A549 (cell line): ENCODE results near the gene SIDT1. TPM values are rescaled to one million over a fixed set of nuclear protein-coding genes. Genes with fewer than 3 reads are reported as not detected.

Source experiments
- ATAC-seq, 2 experiments: fragments of 200-7000 bp in 1 of 2; fragments of >200 bp in 1 of 2; cut with Nextera tagmentation in 1 of 2; cut with Tn5 transposase in 1 of 2; 3 replicates each; pipeline versions ENCODE4 v1.8.0 to v1.9.1; 2018 to 2020; ENCODE audit warnings: mild to moderate bottlenecking in 1 of 2, moderate library complexity in 1 of 2
- CTCF ChIA-PET: fragments of 300-600 bp; sonication (Branson Sonifier 250); formaldehyde crosslinking; extraction: SDS; loops from one replicate; lab custom pipeline; 2021; ENCODE audit warnings: antibody characterized with exemption, inconsistent platforms; lab: Yijun Ruan, JAX
- POLR2A ChIA-PET: fragments of 350-600 bp; formaldehyde crosslinking; extraction: SDS; loops from one replicate; lab custom pipeline; 2021; ENCODE audit warnings: antibody characterized with exemption, inconsistent platforms; lab: Yijun Ruan, JAX
- DNase-seq, 2 experiments: peaks; one replicate each; pipeline versions ENCODE4 v3.0.0 to v3.0.0-alpha.2; 2011 to 2016; ENCODE audit warnings: low read depth in 1 of 2, low spot score in 1 of 2
- FAIRE-seq: peaks from 2 replicates; lab custom pipeline; 2011; peaks lifted over from hg19 to GRCh38; lab: Jason Lieb, UNC
- H3K27ac ChIP-seq, 2 experiments: fragments of >200 bp; sonication (Bioruptor Twin); formaldehyde crosslinking; 3 replicates each; pipeline ENCODE4 v1.5.1; 2016 to 2017
- H3K4me1 ChIP-seq: fragments of >200 bp; sonication (Bioruptor Twin); formaldehyde crosslinking; 3 replicates; pipeline ENCODE4 v1.6.1; 2016
- H3K4me2 ChIP-seq: fragments of >200 bp; sonication (Bioruptor Twin); formaldehyde crosslinking; 3 replicates; pipeline ENCODE4 v1.6.1; 2016
- H3K4me3 ChIP-seq: fragments of >200 bp; sonication (Bioruptor Twin); formaldehyde crosslinking; 3 replicates; pipeline ENCODE4 v1.5.1; 2016
- H3K9me3 ChIP-seq: fragments of >200 bp; sonication (Bioruptor Twin); formaldehyde crosslinking; 3 replicates; pipeline ENCODE4 v1.6.1; 2016
- BHLHE40 ChIP-seq: IDR thresholded peaks from 2 replicates; pipeline ENCODE4 v1.6.1; 2012; ENCODE audit warnings: low read depth, low read length, inconsistent platforms
- CEBPB ChIP-seq, 2 experiments: fragments of >200 bp in 1 of 2; sonication (Bioruptor Twin) in 1 of 2; formaldehyde crosslinking in 1 of 2; IDR thresholded peaks; 2 replicates each; pipeline ENCODE4 v1.6.1; 2012 to 2016
- CHD4 ChIP-seq: fragments of 200-600 bp; sonication (generic); IDR thresholded peaks from 2 replicates; pipeline ENCODE4 v1.6.1; 2016; ENCODE audit warnings: antibody characterized with exemption, mild to moderate bottlenecking, borderline replicate concordance
- CTCF ChIP-seq: fragments of >200 bp; sonication (Bioruptor Twin); formaldehyde crosslinking; IDR thresholded peaks from 3 replicates; pipeline ENCODE4 v1.5.1; 2016
- EHF ChIP-seq: fragments of 250-450 bp; sonication (Bioruptor Pico); IDR thresholded peaks from 2 replicates; pipeline ENCODE4 v1.5.0; 2020; ENCODE audit warnings: mild to moderate bottlenecking
- ESRRA ChIP-seq: fragments of 150-350 bp; IDR thresholded peaks from 2 replicates; pipeline ENCODE4 v1.6.1; 2014; ENCODE audit warnings: mild to moderate bottlenecking, low read length, borderline replicate concordance
- FOSL2 ChIP-seq, 2 experiments: fragments of 450-650 bp in 1 of 2; fragments of >200 bp in 1 of 2; sonication (Bioruptor Twin) in 1 of 2; formaldehyde crosslinking; IDR thresholded peaks; 2 replicates each; pipeline versions ENCODE4 v1.5.0 to v1.6.1; 2016 to 2020; ENCODE audit warnings: mild to moderate bottlenecking in 1 of 2, moderate library complexity in 1 of 2
- HDAC2 ChIP-seq: fragments of 200-600 bp; sonication (generic); IDR thresholded peaks from 2 replicates; pipeline ENCODE4 v1.6.1; 2016
- HES2 ChIP-seq: fragments of >200 bp; sonication (Bioruptor Twin); formaldehyde crosslinking; IDR thresholded peaks from 2 replicates; pipeline ENCODE4 v1.6.1; 2016
- HEYL ChIP-seq: fragments of 250-450 bp; sonication (Bioruptor Pico); IDR thresholded peaks from 2 replicates; pipeline ENCODE4 v1.8.0; 2021; ENCODE audit warnings: mild to moderate bottlenecking, moderate library complexity
- JUN ChIP-seq, 2 experiments: fragments of >200 bp; sonication (Bioruptor Twin); formaldehyde crosslinking; IDR thresholded peaks; 2 replicates in 1 of 2; 3 replicates in 1 of 2; pipeline ENCODE4 v1.6.1; 2016 to 2017
- JUNB ChIP-seq: fragments of >200 bp; sonication (Bioruptor Twin); formaldehyde crosslinking; IDR thresholded peaks from 2 replicates; pipeline ENCODE4 v1.6.1; 2016
- MAZ ChIP-seq: fragments of 150-350 bp; IDR thresholded peaks from 2 replicates; pipeline ENCODE4 v1.6.1; 2014; ENCODE audit warnings: antibody characterized with exemption, low read depth, low read length, borderline replicate concordance
- RAD21 ChIP-seq, 2 experiments: fragments of >200 bp in 1 of 2; sonication (Bioruptor Twin) in 1 of 2; formaldehyde crosslinking in 1 of 2; IDR thresholded peaks in 1 of 2; conservative IDR thresholded peaks in 1 of 2; 2 replicates in 1 of 2; 3 replicates in 1 of 2; pipeline ENCODE4 v1.6.1; 2012 to 2018; ENCODE audit warnings: inconsistent platforms in 1 of 2
- RARB ChIP-seq: fragments of 250-450 bp; sonication (Bioruptor Pico); IDR thresholded peaks from 2 replicates; pipeline ENCODE4 v1.8.0; 2021; ENCODE audit warnings: mild to moderate bottlenecking, moderate library complexity
- RCOR1 ChIP-seq: fragments of 150-350 bp; IDR thresholded peaks from 2 replicates; pipeline ENCODE4 v1.6.1; 2014; ENCODE audit warnings: antibody characterized with exemption, low read length, low read depth
- SREBF2 ChIP-seq: fragments of 450-650 bp; IDR thresholded peaks from 2 replicates; pipeline ENCODE4 v1.6.1; 2014; ENCODE audit warnings: mild to moderate bottlenecking, moderate library complexity
- ZNF302 ChIP-seq: fragments of 250-450 bp; sonication (Bioruptor Pico); IDR thresholded peaks from 2 replicates; pipeline ENCODE4 v1.9.0; 2021; ENCODE audit warnings: inconsistent platforms, mild to moderate bottlenecking, moderate library complexity
- ZSCAN20 ChIP-seq: fragments of 250-450 bp; sonication (Bioruptor Pico); IDR thresholded peaks from 2 replicates; pipeline ENCODE4 v1.8.0; 2022; ENCODE audit warnings: mild to moderate bottlenecking, moderate library complexity
- WGBS: methylation state at CpG from one replicate; pipeline ENCODE4 v1.1.6; 2017; ENCODE audit errors: missing lambda C conversion rate; 5-methylcytosine and 5-hydroxymethylcytosine counted together
- polyA plus RNA-seq, 4 experiments: library from polyadenylated mRNA; depleted of rRNA in 3 of 4; stranded (reverse); fragments of >200 nt; fragmentation: RNase III in 1 of 4; extraction: RNeasy Plus Mini Kit Qiagen cat#74134 plus additional on column Dnase treatment in 1 of 4; gene quantifications; 2 replicates in 3 of 4; 3 replicates in 1 of 4; pipeline ENCODE4 v1.2.3, GENCODE V29; 2011 to 2017
- TF ChIP-seq, protein P1 (sequence below): IDR thresholded peaks from 2 replicates; pipeline ENCODE4 v1.6.1; 2012

SIDT1 gene
- polyA plus RNA-seq, 2 of the 4 experiments (the other 2 are of a cell fraction): 0.43 to 7.5 TPM

DNA sequence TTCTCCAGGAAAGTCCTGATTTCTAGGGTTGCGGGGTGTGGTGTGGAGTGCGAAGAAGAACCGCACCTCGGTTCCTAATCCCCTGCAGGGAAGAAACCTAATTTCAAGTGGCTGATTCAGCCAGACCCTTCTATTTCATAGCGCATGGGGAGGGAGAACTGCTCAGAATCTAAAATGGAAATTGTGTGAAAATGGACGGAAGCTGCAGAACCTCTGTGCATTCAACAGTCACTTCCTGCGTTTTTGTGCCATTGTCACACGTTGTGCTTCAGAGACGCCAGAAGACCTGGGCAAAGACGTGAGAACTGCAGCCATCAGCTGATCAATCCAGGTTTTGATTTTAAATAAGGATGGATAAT lies 1.2 kb downstream of the SIDT1 start:
- ChIA-PET POLR2A (interaction anchor here (1.5 kb wide), 1 partner anchor 19 kb away, joined by 3 read pairs; the partner anchor contains the start of gene SPICE1), CTCF (interaction anchor here (0.6 to 1.5 kb wide), 4 partner anchors 18 to 172 kb away, joined by 3 read pairs; no protein-coding TSS in a partner anchor)
- TF ChIP-seq BHLHE40 (no peak), HEYL (CRISPR knock-in tag) (no peak), ZNF302 (CRISPR knock-in tag) (no peak), ZSCAN20 (CRISPR knock-in tag) (no peak), RARB (CRISPR knock-in tag) (no peak), SREBF2 (no peak), MAZ (no peak), JUN (IDR thresholded peaks at IDR 0.05) (no peak), ESRRA (no peak), CEBPB (IDR thresholded peaks at IDR 0.05) (no peak), HDAC2 (no peak)
- TF ChIP-seq, protein P1, sequence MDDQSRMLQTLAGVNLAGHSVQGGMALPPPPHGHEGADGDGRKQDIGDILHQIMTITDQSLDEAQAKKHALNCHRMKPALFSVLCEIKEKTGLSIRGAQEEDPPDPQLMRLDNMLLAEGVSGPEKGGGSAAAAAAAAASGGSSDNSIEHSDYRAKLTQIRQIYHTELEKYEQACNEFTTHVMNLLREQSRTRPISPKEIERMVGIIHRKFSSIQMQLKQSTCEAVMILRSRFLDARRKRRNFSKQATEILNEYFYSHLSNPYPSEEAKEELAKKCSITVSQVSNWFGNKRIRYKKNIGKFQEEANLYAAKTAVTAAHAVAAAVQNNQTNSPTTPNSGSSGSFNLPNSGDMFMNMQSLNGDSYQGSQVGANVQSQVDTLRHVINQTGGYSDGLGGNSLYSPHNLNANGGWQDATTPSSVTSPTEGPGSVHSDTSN: no peak
- peaks cover 29% of the 10 kb centered on the region for H3K4me1 ChIP-seq
- H3K4me2 ChIP-seq: peak overlapping the region; percentile 98
- H3K4me3 ChIP-seq: peak overlapping the region; percentile 49; the same call in 2 of the 3 replicates
- WGBS: 72% methylated on average over 10 of the region's 10 CpGs
- FAIRE-seq (no peak), ATAC-seq (no peak), DNase-seq (no peak)
- no peaks in the 10 kb centered on the region for H3K9me3 ChIP-seq
- H3K27ac ChIP-seq: no peak overlapping the region; a peak in 1 of 6 replicates

DNA sequence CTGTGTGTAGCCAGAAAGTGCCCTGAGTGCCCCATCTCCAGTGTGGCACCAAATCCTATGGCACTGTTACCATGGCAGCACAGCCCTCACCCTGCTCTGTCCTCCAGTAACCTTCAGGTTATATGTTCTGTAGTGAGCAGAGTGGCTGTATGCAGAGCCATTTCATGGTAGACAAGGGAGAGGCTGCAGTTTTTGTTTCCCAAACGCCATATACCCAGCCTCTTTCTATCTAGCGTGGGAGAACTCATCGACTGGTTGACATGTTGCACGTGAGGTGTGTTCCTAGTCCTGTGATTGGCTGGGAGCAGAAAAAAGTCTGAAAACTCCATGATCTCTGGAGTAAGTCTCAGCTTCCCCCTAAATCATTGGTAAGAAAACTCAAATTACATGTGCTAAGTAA lies 2.0 kb downstream of the SIDT1 start:
- ChIA-PET CTCF (interaction anchor here (0.8 to 1.5 kb wide), 3 partner anchors 19 to 44 kb away, joined by 3 read pairs; no protein-coding TSS in a partner anchor), POLR2A (interaction anchor here (0.9 to 1.5 kb wide), 2 partner anchors 18 to 20 kb away, joined by 3 read pairs; partner anchors contain the start of gene SPICE1)
- peaks cover 29% of the 10 kb centered on the region for H3K4me1 ChIP-seq
- DNase-seq: no peak
- peak in 1 of 2 experiments; percentile 5; a peak in 1 of 6 replicates for ATAC-seq
- H3K9me3 ChIP-seq: no peaks in the 10 kb centered on the region
- no peak overlapping the region for H3K27ac ChIP-seq
- peak overlapping the region; percentile 3; the same call in 1 of the 3 replicates for H3K4me2 ChIP-seq
- no peak overlapping the region for H3K4me3 ChIP-seq
- WGBS: 81% methylated on average over 4 of the region's 4 CpGs
- no peak for TF ChIP-seq RCOR1
- no peak for TF ChIP-seq CHD4
- no peak for TF ChIP-seq SREBF2
- no peak for TF ChIP-seq HEYL (CRISPR knock-in tag)
- no peak for TF ChIP-seq JUNB
- TF ChIP-seq EHF (CRISPR knock-in tag): no peak
- TF ChIP-seq HES2: no peak
- TF ChIP-seq ESRRA: no peak
- no peak for TF ChIP-seq CTCF
- no peak for TF ChIP-seq RAD21 (conservative IDR thresholded peaks at IDR 0.05 in 1 of 2, IDR thresholded peaks at IDR 0.05 in 1 of 2)
- no peak for TF ChIP-seq FOSL2 (IDR thresholded peaks at IDR 0.05)
- TF ChIP-seq FOSL2 (CRISPR knock-in tag; IDR thresholded peaks at IDR 0.05): no peak
- FAIRE-seq: no peak

- no peak for FAIRE-seq
- ATAC-seq: peak; percentile 57 to 66
- peak in 1 of 2 experiments; percentile 41 for DNase-seq
- POLR2A ChIA-PET: interaction anchor here (1.4 to 2.3 kb wide), 2 partner anchors 11 to 21 kb away, joined by 4 to 33 read pairs; partner anchors contain the start of gene SPICE1
- Histone ChIP-seq H3K4me2 (peak overlapping the region; percentile 64), H3K4me3 (no peak overlapping the region), H3K9me3 (peaks cover under 1% of the 10 kb centered on the region; the same call in 1 of the 3 replicates), H3K27ac (peak overlapping the region; percentile 71 to 75)
- TF ChIP-seq ZSCAN20 (CRISPR knock-in tag) (no peak), CTCF (0 out of 3 replicates have a peak, but pooled peaks have one; percentile 13)
- TF ChIP-seq, all 56 proteins: peak for 1
- 72% methylated on average over 5 of the region's 5 CpGs for WGBS
- H3K4me1 ChIP-seq: peaks cover 29% of the 10 kb centered on the region
- CTCF ChIA-PET: interaction anchor here (0.8 to 2.5 kb wide), 7 partner anchors 10 to 43 kb away, joined by 3 to 12 read pairs (median 6); partner anchors contain the start of gene SPICE1
Observed at GRCh38 chr3:113535898-113536297, 3.5 kb downstream of the SIDT1 start.
